Measurements from ENCODE around the gene CHRNA9.
A peak's percentile ranks its signal among the peaks of the same experiment; 100 is the strongest.

CHRNA9 gene

GRCh38 chr4:40333921-40334352 lies 1.2 kb upstream of the CHRNA9 start:
- FAIRE-seq, result no peak

GRCh38 chr4:40335525-40335894 lies 377 bp downstream of the CHRNA9 start:
- no peak for FAIRE-seq
- no peak for DNase-seq (ENCODE audit: insufficient read length, low spot score)

More at GRCh38 chr4:40333921-40334352, 1.2 kb upstream of the CHRNA9 start:
- DNase-seq (ENCODE audit: insufficient read length, low spot score), result no peak

DNA sequence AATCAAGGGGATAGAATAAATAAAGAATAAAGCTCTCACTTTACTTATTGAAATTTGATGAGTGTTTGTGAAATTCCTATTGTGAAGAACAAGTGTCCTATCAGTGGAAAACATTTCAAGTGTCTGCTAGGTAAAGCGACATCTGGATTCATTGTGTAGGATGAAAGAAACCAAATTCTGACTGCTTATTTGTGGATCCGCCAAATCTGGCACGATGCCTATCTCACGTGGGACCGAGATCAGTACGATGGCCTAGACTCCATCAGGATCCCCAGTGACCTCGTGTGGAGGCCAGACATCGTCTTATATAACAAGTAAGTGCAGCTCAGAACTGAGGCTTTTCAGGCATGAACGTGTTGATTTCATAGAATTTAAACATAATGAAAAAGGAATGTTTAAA lies 1.9 kb downstream of the CHRNA9 start:
- DNase-seq (ENCODE audit: insufficient read length, low spot score), result no peak
- FAIRE-seq, result no peak

GRCh38 chr4:40337523-40337922 lies 2.4 kb downstream of the CHRNA9 start:
- no peak for DNase-seq (ENCODE audit: insufficient read length, low spot score)
- no peak for FAIRE-seq

DNA sequence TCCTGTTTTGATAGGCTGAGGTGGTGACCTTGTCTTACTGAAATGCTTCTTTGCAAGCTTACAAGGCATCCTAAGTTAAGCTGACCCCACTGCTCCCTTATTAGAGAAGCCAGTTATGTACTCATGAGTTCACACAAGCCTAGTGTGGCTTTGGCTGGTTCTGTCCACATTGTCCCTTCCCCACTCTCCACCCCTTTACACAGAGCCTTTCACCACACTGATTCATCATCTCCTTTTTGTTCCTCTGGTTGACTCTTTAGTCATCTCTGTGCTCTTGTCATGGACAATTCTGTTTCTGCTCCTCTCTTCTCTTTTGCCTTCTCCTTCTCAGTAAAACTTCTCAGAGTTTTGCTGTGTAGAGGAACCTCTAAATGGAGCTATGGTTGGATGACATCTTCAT lies 4.9 kb downstream of the CHRNA9 start:
- FAIRE-seq, result no peak
- DNase-seq (ENCODE audit: insufficient read length, low spot score), result no peak

GRCh38 chr4:40347472-40347871 lies 12.3 kb downstream of the CHRNA9 start:
- FAIRE-seq (no peak), DNase-seq (ENCODE audit: insufficient read length, low spot score) (no peak)

- DNase-seq (ENCODE audit: insufficient read length, low spot score) (no peak), FAIRE-seq (no peak)
Observed at GRCh38 chr4:40348000-40348399, 12.9 kb downstream of the CHRNA9 start.

GRCh38 chr4:40349561-40350198 lies 14.5 kb downstream of the CHRNA9 start:
- FAIRE-seq (peak; percentile 28), DNase-seq (ENCODE audit: insufficient read length, low spot score) (no peak)

DNA sequence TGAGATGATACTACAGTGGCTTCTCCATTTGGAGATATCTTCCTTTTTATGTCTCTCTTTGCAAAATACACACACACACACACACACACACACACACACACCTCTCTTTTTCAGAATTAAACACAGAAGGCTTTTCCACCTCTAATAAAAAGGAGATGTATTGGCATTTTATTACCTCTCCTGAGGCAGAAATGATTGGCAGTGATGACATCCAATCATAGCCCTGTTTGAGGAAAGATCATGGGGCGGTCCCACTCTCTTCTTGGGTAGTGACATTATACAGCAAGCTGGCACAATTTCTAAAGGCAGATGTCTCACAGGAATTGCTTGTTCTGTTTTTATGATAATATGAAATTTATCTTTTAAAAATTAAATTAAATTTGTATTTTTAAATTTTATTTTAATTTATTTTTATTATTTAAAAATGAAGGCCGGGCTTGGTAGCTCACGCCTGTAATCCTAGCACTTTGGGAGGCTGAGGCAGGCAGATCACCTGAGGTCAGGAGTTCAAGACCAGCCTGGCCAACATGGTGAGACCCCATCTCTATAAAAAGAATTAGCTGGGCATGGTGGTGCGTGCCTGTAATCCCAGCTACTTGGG lies 15.6 kb downstream of the CHRNA9 start:
- DNase-seq (ENCODE audit: insufficient read length, low spot score), result no peak
- no peak for FAIRE-seq

DNA sequence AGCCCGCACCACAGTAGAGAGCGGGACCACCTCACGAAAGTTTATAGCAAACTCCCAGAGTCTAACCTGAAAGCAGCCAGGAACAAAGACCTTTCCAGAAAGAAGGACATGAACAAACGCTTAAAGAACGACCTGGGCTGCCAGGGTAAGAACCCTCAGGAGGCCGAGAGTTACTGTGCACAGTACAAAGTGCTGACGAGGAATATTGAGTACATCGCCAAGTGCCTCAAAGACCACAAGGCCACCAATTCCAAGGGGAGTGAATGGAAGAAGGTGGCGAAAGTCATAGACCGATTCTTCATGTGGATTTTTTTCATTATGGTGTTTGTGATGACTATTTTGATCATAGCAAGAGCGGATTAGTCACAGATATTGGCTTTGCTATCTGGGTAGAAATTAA lies 19.0 kb downstream of the CHRNA9 start:
- no peak for FAIRE-seq
- no peak for DNase-seq (ENCODE audit: insufficient read length, low spot score)

DNA sequence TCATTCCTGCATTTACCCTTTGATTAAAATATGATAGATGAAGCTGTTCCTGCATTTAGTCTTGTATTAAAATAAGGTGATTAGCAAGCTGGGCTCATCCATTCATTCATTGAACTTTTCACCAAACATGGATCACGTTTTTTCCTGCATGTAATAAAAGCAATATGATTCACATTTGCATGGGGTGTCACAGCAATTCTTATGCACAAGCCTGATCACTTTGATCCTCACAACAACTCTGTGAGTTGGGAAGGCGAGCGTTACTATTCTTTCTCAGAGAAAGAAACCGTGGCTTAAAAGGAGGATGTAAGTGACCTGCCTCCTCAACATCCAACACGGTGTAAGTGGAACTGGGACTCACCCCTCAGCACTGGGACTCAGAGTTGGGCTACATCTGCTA lies 20.0 kb downstream of the CHRNA9 start:
- DNase-seq (ENCODE audit: insufficient read length, low spot score) (no peak), FAIRE-seq (peak; percentile 8)

DNA sequence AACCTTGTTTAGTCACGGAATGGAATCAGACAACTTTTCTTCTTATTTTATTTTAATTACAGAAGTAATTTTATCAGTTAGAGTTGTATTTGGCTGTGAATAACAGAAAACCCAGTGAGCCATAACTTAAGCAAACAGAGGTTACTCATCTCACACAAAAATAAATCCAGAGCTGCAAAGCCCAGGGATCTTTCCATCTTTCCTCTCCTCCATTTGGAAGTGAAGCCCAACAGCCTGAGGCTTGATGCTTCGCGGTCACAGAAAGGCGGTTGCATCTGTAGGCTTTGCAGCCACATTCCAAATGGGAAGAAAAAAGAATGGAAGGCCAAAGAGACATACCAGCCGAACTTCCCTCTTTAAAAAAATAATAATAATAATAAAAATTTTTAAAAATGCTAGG lies 22.6 kb downstream of the CHRNA9 start:
- DNase-seq (ENCODE audit: insufficient read length, low spot score), result no peak
- no peak for FAIRE-seq

DNA sequence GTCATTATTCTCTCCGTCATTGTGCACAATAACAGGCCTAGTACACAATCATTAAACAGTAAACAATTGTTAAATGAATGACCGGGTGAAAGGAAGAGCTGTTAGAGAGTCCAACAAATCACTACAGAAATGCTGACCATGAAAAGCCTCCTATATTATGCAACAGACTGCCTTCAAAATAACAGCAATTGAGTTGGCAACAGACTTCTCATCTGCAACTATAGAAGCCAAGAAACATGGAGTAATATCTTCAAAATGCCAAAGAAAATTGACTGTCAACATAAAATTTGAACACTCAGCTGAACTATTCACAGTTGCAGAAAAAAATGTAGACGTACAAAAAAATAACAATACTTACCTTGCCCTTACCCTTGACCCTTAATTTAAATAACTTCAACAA lies 26.2 kb downstream of the CHRNA9 start:
- no peak for FAIRE-seq

GRCh38 chr4:40363382-40363920 lies 28.3 kb downstream of the CHRNA9 start:
- DNase-seq (ENCODE audit: insufficient read length, low spot score), result no peak
- FAIRE-seq, result no peak

More for the DNA sequence above, 26.2 kb downstream of the CHRNA9 start:
- no peak for DNase-seq (ENCODE audit: insufficient read length, low spot score)

DNA sequence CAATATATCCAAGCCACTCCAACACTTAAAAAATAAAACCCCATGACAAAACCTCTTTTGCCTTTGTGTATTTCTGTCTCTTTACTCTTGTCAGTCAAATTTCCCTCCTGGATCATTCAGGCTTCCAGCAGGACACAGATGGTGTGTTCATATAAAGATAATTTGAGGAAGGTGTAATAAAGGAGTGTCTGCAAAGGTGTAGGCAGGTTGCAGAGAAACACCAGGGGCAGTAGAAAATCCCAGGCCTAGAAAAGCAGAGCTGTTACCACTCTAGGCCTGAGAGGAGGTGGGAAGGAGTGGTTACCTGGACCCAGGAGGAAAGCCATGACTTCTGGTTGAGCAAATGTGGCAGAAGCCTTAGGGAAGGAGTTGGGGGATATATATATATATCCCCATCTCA lies 28.8 kb downstream of the CHRNA9 start:
- DNase-seq (ENCODE audit: insufficient read length, low spot score) (no peak), FAIRE-seq (no peak)

DNA sequence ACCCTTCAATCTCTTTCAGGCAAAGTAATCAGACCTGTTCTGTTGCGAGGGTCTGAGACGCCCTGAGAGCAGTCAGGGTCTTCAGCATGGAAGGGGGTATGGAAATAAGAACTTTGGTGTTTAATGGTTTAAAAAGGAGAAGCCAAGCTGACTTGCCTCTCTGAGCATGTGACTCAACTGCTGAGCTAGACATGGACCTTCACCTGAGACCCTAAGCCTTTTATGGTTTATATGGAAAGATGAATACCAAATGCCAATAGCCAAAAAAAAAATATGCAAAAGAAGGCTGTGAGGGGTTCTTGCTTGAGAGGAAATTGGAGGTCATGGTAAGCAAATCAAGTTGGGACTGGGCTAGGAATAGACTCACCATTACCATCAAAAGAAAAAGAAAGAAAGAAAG lies 30.6 kb downstream of the CHRNA9 start:
- no peak for DNase-seq (ENCODE audit: insufficient read length, low spot score)
- no peak for FAIRE-seq

DNA sequence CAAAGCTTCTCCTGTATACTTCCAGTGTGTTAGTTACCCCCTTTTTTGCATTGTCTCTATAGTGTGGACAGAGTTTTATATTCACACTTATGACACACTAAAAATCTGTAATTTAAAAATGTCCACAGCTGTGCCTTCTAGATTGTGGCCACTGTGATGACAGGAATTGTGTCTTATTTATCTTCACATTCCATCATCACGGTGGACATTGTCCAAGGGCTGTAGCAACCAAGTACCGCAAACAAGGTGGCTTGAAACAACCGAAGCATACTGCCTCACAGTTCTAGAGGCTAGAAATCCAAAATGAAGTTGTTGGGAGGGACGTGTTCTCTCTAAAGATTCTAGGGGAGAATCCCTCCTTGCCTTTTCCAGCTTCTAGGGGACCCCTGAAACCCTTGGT lies 32.3 kb downstream of the CHRNA9 start:
- FAIRE-seq (no peak), DNase-seq (ENCODE audit: insufficient read length, low spot score) (no peak)

- no peak for DNase-seq (ENCODE audit: insufficient read length, low spot score)
- FAIRE-seq, result no peak
Observed at GRCh38 chr4:40369437-40370274, 34.5 kb downstream of the CHRNA9 start.

- FAIRE-seq (no peak), DNase-seq (ENCODE audit: insufficient read length, low spot score) (no peak)
Observed at GRCh38 chr4:40372651-40373050, 37.5 kb downstream of the CHRNA9 start.

DNA sequence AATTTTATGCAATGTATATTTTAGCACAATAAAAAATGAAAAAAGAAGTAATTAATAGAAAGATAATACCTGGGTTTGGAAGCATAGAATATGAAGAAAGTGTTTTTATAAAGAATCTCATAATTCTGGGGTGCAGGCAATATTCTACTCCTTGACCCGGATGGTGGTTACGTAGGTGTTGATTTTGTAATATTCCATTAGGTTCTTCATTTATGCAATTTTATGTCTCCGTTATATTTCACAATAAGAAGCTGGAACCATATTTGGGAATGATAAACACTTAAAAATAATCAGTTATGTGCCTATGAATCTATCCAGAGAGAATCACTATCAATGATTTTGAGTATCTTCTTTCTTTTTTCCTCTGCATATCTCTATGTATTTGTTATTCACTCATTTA lies 38.5 kb downstream of the CHRNA9 start:
- DNase-seq (ENCODE audit: insufficient read length, low spot score), result no peak
- FAIRE-seq, result no peak

- FAIRE-seq (no peak), DNase-seq (ENCODE audit: insufficient read length, low spot score) (no peak)
Observed at GRCh38 chr4:40375095-40375494, 40.0 kb downstream of the CHRNA9 start.

DNA sequence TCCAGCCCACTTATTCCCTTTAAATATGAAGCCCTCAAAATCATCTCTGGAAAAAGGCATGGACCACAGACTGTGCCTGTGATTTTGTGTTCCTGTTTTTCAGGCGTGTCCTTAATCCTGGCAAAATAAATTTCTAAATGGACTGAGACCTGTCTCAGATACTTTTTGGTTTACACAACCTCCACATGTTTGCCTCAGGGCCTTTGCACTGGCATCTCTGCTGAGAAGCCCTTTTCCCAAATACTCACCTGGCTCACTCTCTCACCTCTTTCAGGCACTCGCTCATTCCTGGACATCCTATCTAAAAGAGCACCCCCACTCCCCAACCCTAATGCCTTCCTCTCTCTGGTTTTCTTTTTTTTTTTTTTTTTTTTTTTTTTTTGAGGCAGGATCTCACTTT lies 40.5 kb downstream of the CHRNA9 start:
- DNase-seq (ENCODE audit: insufficient read length, low spot score), result no peak
- FAIRE-seq, result no peak
